Measurements from ENCODE around the gene TM4SF18. TPM values are rescaled to one million over a fixed set of nuclear protein-coding genes. Genes with fewer than 3 reads are reported as not detected.

TM4SF18 gene
- total RNA-seq, 1 experiment from 2014 or later: not detected

DNA sequence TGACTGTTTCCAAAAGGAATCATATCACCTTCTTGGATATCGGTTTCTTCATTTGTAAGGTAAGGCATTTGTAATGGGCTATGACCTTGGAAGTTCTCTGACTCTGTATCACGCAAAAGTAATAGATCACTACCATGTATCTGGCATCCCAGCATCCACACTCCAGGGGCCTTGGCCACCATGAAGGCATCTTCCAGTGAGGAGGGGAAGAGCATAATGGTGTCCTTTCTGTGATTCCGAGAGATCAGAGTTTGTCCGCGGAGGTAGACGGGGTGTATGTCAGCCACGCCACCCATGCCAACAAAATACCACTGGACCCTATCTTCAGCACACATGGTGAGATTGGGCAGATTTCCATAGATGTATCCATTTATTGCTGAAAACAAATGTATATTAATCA lies 63.7 kb downstream of the TM4SF18 start:
- H3K4me2 ChIP-seq (ENCODE audit: low read depth, low read length, poor library complexity, severe bottlenecking): no peak overlapping the region
- no peaks in the 10 kb centered on the region for H3K9me2 ChIP-seq (replicated peaks; ENCODE audit: insufficient read depth, low read length)
- H3K9me3 ChIP-seq (ENCODE audit: low read length): no peaks in the 10 kb centered on the region
- no peaks in the 10 kb centered on the region for H3K79me2 ChIP-seq (ENCODE audit: low read length)
- no peaks in the 10 kb centered on the region for H4K20me1 ChIP-seq (ENCODE audit: insufficient read depth, low read depth, low read length)
- no peaks in the 10 kb centered on the region for H3K27me3 ChIP-seq (ENCODE audit: low read length)
- no peak overlapping the region for H2AFZ ChIP-seq (ENCODE audit: low read length)
- no peaks in the 10 kb centered on the region for H3K36me3 ChIP-seq (ENCODE audit: insufficient read depth, low read length)
- H3K27ac ChIP-seq (ENCODE audit: low read length): no peak overlapping the region
- no peak overlapping the region for H3K9ac ChIP-seq (ENCODE audit: low read length)
- DNase-seq: no peak
- H3K4me1 ChIP-seq (ENCODE audit: low read length): peaks cover 14% of the 10 kb centered on the region
- no peak overlapping the region for H3K4me3 ChIP-seq (ENCODE audit: low read length)

Other genes with a start within 250 kb of the TM4SF18 start
- 53.8 and 84.9 TPM in 2 replicates for gene HLTF, start 247.1 kb downstream of the TM4SF18 start, total RNA-seq (2014; rRNA removed; shearing (Covaris generic); ENCODE audit: low replicate concordance)
- 38.5 and 62.5 TPM in 2 replicates for gene HPS3, start 204.0 kb downstream of the TM4SF18 start, total RNA-seq (2014; rRNA removed; shearing (Covaris generic); ENCODE audit: low replicate concordance)
- not detected in 2 replicates for gene CP, start 111.8 kb downstream of the TM4SF18 start, total RNA-seq (2014; rRNA removed; shearing (Covaris generic); ENCODE audit: low replicate concordance)
- gene TM4SF1, start 44.0 kb upstream of the TM4SF18 start, total RNA-seq (2014; rRNA removed; shearing (Covaris generic); ENCODE audit: low replicate concordance): not detected in 2 replicates
- gene TM4SF4, start 141.1 kb upstream of the TM4SF18 start, total RNA-seq (2014; rRNA removed; shearing (Covaris generic); ENCODE audit: low replicate concordance): not detected in 2 replicates

Data from Karpas-422 (cell line).